Fibroblast of gingiva (primary cell): ENCODE data around the gene FBL.
A peak's percentile ranks its signal among the peaks of the same experiment; 100 is the strongest.
"Not testable (repeated sequence)": the region's sequence is repeated elsewhere in the genome, so short reads cannot be mapped to it uniquely, and the experiment has no call there.

Source experiments
- DNase-seq: peaks from one replicate; pipeline ENCODE4 v3.0.0-alpha.2; 2011; ENCODE audit warnings: low read depth

The FBL gene

DNA sequence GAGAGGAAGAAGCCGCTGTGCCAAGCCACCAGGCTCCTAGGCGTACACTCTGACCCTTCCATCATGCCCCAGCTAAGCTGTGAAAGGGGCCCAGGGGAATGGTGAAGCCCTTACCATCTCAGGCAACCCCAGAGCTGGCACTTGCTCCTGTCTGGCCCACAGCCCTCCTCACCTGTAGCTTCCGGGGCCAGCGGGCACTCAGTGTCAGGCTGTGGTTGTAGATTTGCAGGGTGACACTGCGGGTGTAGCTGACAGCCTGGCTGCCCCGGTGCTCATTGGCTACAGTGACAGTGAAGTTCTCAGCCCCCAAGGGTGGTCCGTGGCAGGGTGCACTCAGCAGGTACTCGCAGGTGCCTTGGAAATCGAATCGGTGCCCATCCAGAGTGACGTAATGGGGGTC lies 30.3 kb upstream of the FBL start:
- DNase-seq, result not testable (repeated sequence)

- not testable (repeated sequence) for DNase-seq
These were observed 29.3 kb upstream of the FBL start for GRCh38 chr19:39875401-39875864.

- DNase-seq, result no peak
These were observed 28.2 kb upstream of the FBL start for GRCh38 chr19:39874404-39874803.

GRCh38 chr19:39873385-39873784 lies 27.2 kb upstream of the FBL start:
- no peak for DNase-seq

- DNase-seq, result no peak
These were observed 26.0 kb upstream of the FBL start for GRCh38 chr19:39871886-39872866.

DNA sequence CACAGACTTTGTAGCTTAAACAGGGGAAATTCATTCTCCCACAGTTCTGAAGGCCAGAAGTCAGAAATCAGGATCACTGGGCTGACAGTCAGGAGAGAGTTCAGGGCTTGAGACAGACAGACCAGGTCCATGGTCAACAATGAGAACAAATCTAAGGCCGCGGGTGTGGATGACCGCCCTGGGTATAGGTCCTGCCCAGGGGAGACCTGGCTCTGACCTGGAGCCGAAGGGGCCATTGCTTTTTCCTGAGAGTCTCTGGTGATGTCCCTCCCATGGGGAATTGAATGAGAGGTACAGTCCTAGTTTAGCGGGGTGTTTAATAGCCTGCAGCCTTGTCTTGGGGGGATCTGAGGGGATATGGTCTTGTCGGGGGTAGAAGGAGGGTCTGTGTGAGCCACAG lies 25.2 kb upstream of the FBL start:
- no peak for DNase-seq

GRCh38 chr19:39870171-39870971 lies 24.2 kb upstream of the FBL start:
- DNase-seq, result no peak

- DNase-seq, result no peak
These were observed 21.8 kb upstream of the FBL start for GRCh38 chr19:39867952-39868351.

DNA sequence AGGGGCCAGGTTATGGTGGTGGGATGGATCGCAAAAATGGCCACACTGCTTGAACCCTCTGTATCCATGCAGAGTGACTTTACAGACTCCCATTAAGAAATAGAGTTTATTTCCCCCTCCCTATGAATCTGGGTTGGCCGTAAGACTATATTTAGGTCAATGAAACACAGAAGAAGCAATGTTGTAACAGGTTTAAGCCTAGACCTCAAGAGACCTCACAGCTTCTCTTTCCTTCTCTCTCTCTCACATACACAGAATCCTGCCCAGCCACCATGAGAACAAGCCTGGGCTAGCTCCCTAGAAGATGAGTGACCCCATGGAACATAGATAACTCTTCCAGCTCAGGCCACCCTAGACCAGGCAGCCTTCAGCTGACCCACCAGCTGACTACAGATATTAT lies 21.0 kb upstream of the FBL start:
- no peak for DNase-seq

- no peak for DNase-seq
These were observed 19.8 kb upstream of the FBL start for GRCh38 chr19:39865953-39866352.

GRCh38 chr19:39865186-39865585 lies 19.0 kb upstream of the FBL start:
- DNase-seq, result no peak

GRCh38 chr19:39864118-39864517 lies 17.9 kb upstream of the FBL start:
- no peak for DNase-seq

DNA sequence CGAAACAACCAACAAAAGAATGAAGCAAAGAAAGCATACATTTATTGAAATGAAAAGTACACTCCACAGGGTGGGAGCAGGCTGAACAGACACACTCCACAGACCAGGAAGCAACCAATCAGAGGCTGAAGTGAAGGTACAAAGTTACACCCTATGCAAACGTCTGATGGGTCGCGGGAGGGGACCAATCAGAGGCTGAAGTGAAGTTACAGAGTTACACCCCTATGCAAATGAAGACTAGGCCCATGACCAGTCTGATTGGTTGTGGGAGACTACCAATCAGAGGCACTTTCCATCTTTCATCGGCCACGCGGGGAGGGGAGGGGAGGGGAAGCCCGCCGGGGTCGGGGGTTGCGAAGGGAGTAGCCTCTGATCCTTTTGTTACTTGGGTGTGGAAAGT lies 12.4 kb upstream of the FBL start:
- no peak for DNase-seq

DNA sequence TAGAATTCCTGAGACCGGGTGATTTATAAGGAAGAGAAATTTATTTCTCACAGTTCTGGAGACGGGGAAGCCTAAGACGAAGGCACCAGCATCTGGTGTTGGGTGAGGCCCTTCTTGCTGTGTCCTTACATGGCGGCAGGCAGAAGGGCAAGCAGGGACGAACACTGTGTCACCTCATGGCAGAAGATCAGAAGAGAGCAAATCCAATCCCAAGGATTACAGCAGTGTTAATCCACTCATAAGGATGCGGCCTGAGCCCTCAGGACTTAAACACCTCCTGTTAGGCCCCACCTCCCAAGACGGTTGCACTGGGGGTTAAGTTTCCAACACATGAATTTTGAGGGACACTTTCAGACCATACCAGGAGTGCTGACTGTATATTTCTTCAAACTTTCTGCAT lies 6.7 kb upstream of the FBL start:
- DNase-seq, result no peak

DNA sequence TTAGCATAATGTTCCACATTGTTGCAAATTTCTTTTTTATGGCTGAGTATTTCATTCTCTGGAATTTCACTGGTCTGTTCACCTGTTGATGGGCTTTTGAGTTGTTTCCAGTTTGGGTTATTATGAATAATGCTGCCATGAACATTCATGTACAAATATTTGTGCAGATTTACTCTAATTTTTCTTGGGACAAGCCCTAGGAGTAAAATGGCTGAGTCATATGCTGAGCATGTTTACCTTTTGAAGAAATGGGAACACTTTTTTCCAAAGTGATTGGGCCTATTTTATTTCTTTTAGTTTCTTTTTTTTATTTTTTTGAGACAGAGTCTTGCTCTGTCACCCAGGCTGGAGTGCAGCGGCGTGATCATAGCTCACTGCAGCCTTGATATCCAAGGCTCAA lies 4.7 kb upstream of the FBL start:
- DNase-seq, result no peak

- no peak for DNase-seq
These were observed 2.2 kb upstream of the FBL start for GRCh38 chr19:39848392-39848791.

GRCh38 chr19:39847525-39847924 lies 1.3 kb upstream of the FBL start:
- no peak for DNase-seq

GRCh38 chr19:39846678-39847486 lies 703 bp upstream of the FBL start:
- DNase-seq, result no peak

- DNase-seq, result peak; percentile 22
These were observed 621 bp downstream of the FBL start for GRCh38 chr19:39845584-39845932.

DNA sequence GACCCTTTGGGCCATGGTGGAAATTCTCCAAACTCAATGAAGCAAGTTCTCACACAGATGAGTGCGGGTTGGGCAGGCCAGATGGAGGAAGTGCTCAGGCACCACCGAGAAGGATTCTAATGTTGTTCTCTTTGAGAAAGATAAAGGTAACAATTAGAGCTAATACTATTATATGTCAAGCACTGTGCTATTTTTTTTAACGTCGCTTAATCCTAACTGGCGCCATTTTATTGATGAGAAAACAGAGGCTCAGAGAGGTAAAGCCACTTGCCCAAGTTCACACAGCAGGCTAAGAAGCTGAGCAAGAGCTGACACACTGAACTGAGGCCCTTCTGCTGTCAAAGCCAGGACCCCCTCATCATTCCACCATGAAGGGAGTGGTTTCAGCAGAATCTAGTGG lies 1.0 kb downstream of the FBL start:
- DNase-seq, result no peak

GRCh38 chr19:39843919-39844793 lies 2.0 kb downstream of the FBL start:
- peak; percentile 50 for DNase-seq
